CD4-positive, CD25-positive, alpha-beta regulatory T cell (primary cell): ENCODE data around the gene WDR26. TPM values are rescaled to one million over a fixed set of nuclear protein-coding genes. Genes with fewer than 3 reads are reported as not detected.

ENCODE experiments used
- ATAC-seq, 2 donors: fragments of 150-1000 bp; cut with Tn5 transposase; one replicate each; pipeline ENCODE4 v1.10.0; 2021; ENCODE audit warnings: low read depth in 2 of 2, moderate number of reproducible peaks in 2 of 2, moderate library complexity in 1 of 2
- DNase-seq, 3 donors: peaks; one replicate each; pipeline versions ENCODE4 v3.0.0 to v3.0.0-alpha.2; 2012 to 2022; ENCODE audit warnings: mixed read lengths in 1 of 3
- H3K27ac ChIP-seq: one replicate; pipeline ENCODE4 v1.7.0; 2013; ENCODE audit warnings: mild to moderate bottlenecking, low read length; ENCODE audit not compliant: insufficient read depth, poor library complexity, severe bottlenecking
- H3K27me3 ChIP-seq: one replicate; pipeline ENCODE4 v1.7.0; 2013; ENCODE audit warnings: low read length; ENCODE audit not compliant: control insufficient read depth, insufficient read depth
- H3K36me3 ChIP-seq: one replicate; pipeline ENCODE4 v1.7.0; 2013; ENCODE audit warnings: mild to moderate bottlenecking, low read length, moderate library complexity; ENCODE audit not compliant: control insufficient read depth, insufficient read depth
- H3K4me1 ChIP-seq: 2 replicates; pipeline ENCODE4 v1.7.0; 2013; ENCODE audit warnings: mild to moderate bottlenecking, low read length; ENCODE audit not compliant: insufficient read depth, control insufficient read depth, poor library complexity, severe bottlenecking
- H3K4me3 ChIP-seq: one replicate; pipeline ENCODE4 v1.7.0; 2013; ENCODE audit warnings: low read depth, mild to moderate bottlenecking, low read length, moderate library complexity
- H3K9me3 ChIP-seq, 2 experiments: 1 replicate in 1 of 2; 2 replicates in 1 of 2; pipeline ENCODE4 v1.7.0; 2013; ENCODE audit warnings: low read length in 2 of 2, mild to moderate bottlenecking in 1 of 2, moderate library complexity in 1 of 2; ENCODE audit not compliant: control insufficient read depth in 2 of 2
- H3K27ac Mint-ChIP-seq, 3 donors: one replicate each; pipeline ENCODE4 v1.8.0; 2020 to 2022; ENCODE audit warnings: mild to moderate bottlenecking in 3 of 3, mixed read lengths in 3 of 3, moderate library complexity in 2 of 3
- H3K27me3 Mint-ChIP-seq: one replicate; pipeline ENCODE4 v1.8.0; 2022; ENCODE audit warnings: mild to moderate bottlenecking, mixed read lengths
- H3K36me3 Mint-ChIP-seq: one replicate; pipeline ENCODE4 v1.8.0; 2020; ENCODE audit warnings: mixed read lengths
- H3K4me1 Mint-ChIP-seq, 4 donors: one replicate each; pipeline ENCODE4 v1.8.0; 2020 to 2022; ENCODE audit warnings: mixed read lengths in 4 of 4, mild to moderate bottlenecking in 1 of 4
- H3K4me3 Mint-ChIP-seq, 4 donors: one replicate each; pipeline ENCODE4 v1.8.0; 2020 to 2022; ENCODE audit warnings: mild to moderate bottlenecking in 4 of 4, mixed read lengths in 4 of 4, moderate library complexity in 3 of 4
- H3K9me3 Mint-ChIP-seq, 7 donors: one replicate each; pipeline ENCODE4 v1.8.0; 2020 to 2022; ENCODE audit warnings: mixed read lengths in 7 of 7, mild to moderate bottlenecking in 3 of 7, moderate library complexity in 2 of 7
- polyA plus RNA-seq, 4 donors: library from polyadenylated mRNA; unstranded; fragments of 300-500 nt; fragmentation: Illumina TruSeq; gene quantifications; one replicate each; pipeline ENCODE4 v1.2.3, GENCODE V29; 2021
- total RNA-seq: library from RNA; stranded (reverse); gene quantifications from one replicate; pipeline ENCODE4 v1.2.3, GENCODE V29; 2022

Gene WDR26
- total and polyA plus RNA-seq, 5 donors from 2014 or later = 2.6 to 209 (median 3.7) TPM

GRCh38 chr1:224378855-224379631 is 55.6 kb downstream of the WDR26 start:
- no peaks in the 10 kb centered on the region for H3K9me3 ChIP-seq
- no peaks in the 10 kb centered on the region for H3K9me3 Mint-ChIP-seq
- no peaks in the 10 kb centered on the region for H3K27me3 ChIP-seq
- H3K4me1 Mint-ChIP-seq = peaks cover 26 to 73% (median 59%) of the 10 kb centered on the region in 4 donors
- peak overlapping the region; percentile 78 for H3K4me3 ChIP-seq
- H3K36me3 ChIP-seq = peaks cover 28% of the 10 kb centered on the region
- DNase-seq (no peak), ATAC-seq (no peak)
- peak overlapping the region in 3 of 4 donors; percentile 65 to 79 (median 78) for H3K4me3 Mint-ChIP-seq
- peak overlapping the region; percentile 47 for H3K27ac ChIP-seq
- peak overlapping the region in 2 of 3 donors; percentile 60 to 83 for H3K27ac Mint-ChIP-seq
- peaks cover 41% of the 10 kb centered on the region for H3K4me1 ChIP-seq
- H3K36me3 Mint-ChIP-seq = peaks cover 38% of the 10 kb centered on the region
- H3K27me3 Mint-ChIP-seq = no peaks in the 10 kb centered on the region

GRCh38 chr1:224377676-224378006 is 57.0 kb downstream of the WDR26 start:
- H3K27me3 Mint-ChIP-seq = no peaks in the 10 kb centered on the region
- no peak overlapping the region for H3K4me3 Mint-ChIP-seq
- H3K36me3 Mint-ChIP-seq = peaks cover 50% of the 10 kb centered on the region
- Histone ChIP-seq H3K9me3 (no peaks in the 10 kb centered on the region), H3K27ac (no peak overlapping the region), H3K4me3 (no peak overlapping the region), H3K4me1 (peaks cover 41% of the 10 kb centered on the region), H3K36me3 (peaks cover 36% of the 10 kb centered on the region), H3K27me3 (no peaks in the 10 kb centered on the region)
- peaks cover 29 to 70% (median 53%) of the 10 kb centered on the region in 4 donors for H3K4me1 Mint-ChIP-seq
- H3K27ac Mint-ChIP-seq = peak overlapping the region in 2 of 3 donors; percentile 55 to 80
- DNase-seq (peak in 1 of 3 donors; percentile 24), ATAC-seq (no peak)
- no peaks in the 10 kb centered on the region for H3K9me3 Mint-ChIP-seq

GRCh38 chr1:224375059-224375458 is 59.5 kb downstream of the WDR26 start:
- H3K9me3 ChIP-seq = no peaks in the 10 kb centered on the region
- H3K36me3 Mint-ChIP-seq = peaks cover 64% of the 10 kb centered on the region
- H3K4me1 Mint-ChIP-seq = peaks cover 30 to 46% (median 35%) of the 10 kb centered on the region in 4 donors
- no peak overlapping the region for H3K27ac ChIP-seq
- ATAC-seq (no peak), DNase-seq (no peak)
- H3K27ac Mint-ChIP-seq = peak overlapping the region in 1 of 3 donors; percentile 69
- no peak overlapping the region for H3K4me3 ChIP-seq
- no peaks in the 10 kb centered on the region for H3K9me3 Mint-ChIP-seq
- no peaks in the 10 kb centered on the region for H3K27me3 Mint-ChIP-seq
- H3K27me3 ChIP-seq = no peaks in the 10 kb centered on the region
- peak overlapping the region in 1 of 4 donors; percentile 35 for H3K4me3 Mint-ChIP-seq
- H3K4me1 ChIP-seq = peaks cover 29% of the 10 kb centered on the region
- H3K36me3 ChIP-seq = peaks cover 58% of the 10 kb centered on the region

- H3K27ac ChIP-seq = no peak overlapping the region
- Mint-ChIP-seq H3K4me1 (peaks cover 17 to 40% (median 22%) of the 10 kb centered on the region in 4 donors), H3K36me3 (peaks cover 60% of the 10 kb centered on the region), H3K4me3 (no peak overlapping the region), H3K27ac (peak overlapping the region in 1 of 3 donors; percentile 25), H3K27me3 (no peaks in the 10 kb centered on the region), H3K9me3 (no peaks in the 10 kb centered on the region)
- ATAC-seq = no peak
- H3K36me3 ChIP-seq = peaks cover 77% of the 10 kb centered on the region
- H3K27me3 ChIP-seq = no peaks in the 10 kb centered on the region
- H3K9me3 ChIP-seq = no peaks in the 10 kb centered on the region
- DNase-seq = no peak
- no peak overlapping the region for H3K4me3 ChIP-seq
- H3K4me1 ChIP-seq = peaks cover 16% of the 10 kb centered on the region
Measured at GRCh38 chr1:224373008-224373590, 61.5 kb downstream of the WDR26 start.

- Histone ChIP-seq H3K4me1 (no peaks in the 10 kb centered on the region), H3K27ac (no peak overlapping the region), H3K27me3 (no peaks in the 10 kb centered on the region), H3K9me3 (no peaks in the 10 kb centered on the region), H3K4me3 (no peak overlapping the region), H3K36me3 (peaks cover 80% of the 10 kb centered on the region)
- H3K4me3 Mint-ChIP-seq = no peak overlapping the region
- ATAC-seq (no peak), DNase-seq (no peak)
- H3K4me1 Mint-ChIP-seq = peaks cover 9 to 34% (median 20%) of the 10 kb centered on the region in 4 donors
- no peaks in the 10 kb centered on the region for H3K27me3 Mint-ChIP-seq
- no peak overlapping the region for H3K27ac Mint-ChIP-seq
- H3K9me3 Mint-ChIP-seq = no peaks in the 10 kb centered on the region
- peaks cover 46% of the 10 kb centered on the region for H3K36me3 Mint-ChIP-seq
Measured at GRCh38 chr1:224368409-224368808, 66.2 kb downstream of the WDR26 start.

- H3K9me3 ChIP-seq = no peaks in the 10 kb centered on the region
- no peak for DNase-seq
- H3K36me3 ChIP-seq = peaks cover 8% of the 10 kb centered on the region
- Mint-ChIP-seq H3K36me3 (peaks cover 17% of the 10 kb centered on the region), H3K4me1 (peaks cover 30 to 65% (median 46%) of the 10 kb centered on the region in 4 donors), H3K9me3 (peaks cover 0 to 1% (median 0%) of the 10 kb centered on the region in 7 donors), H3K4me3 (peak overlapping the region; percentile 4 to 91 (median 44)), H3K27ac (no peak overlapping the region), H3K27me3 (no peaks in the 10 kb centered on the region)
- no peak overlapping the region for H3K27ac ChIP-seq
- no peaks in the 10 kb centered on the region for H3K27me3 ChIP-seq
- H3K4me1 ChIP-seq = peaks cover 37% of the 10 kb centered on the region
- H3K4me3 ChIP-seq = no peak overlapping the region
- no peak for ATAC-seq
Measured at GRCh38 chr1:224359207-224359606, 75.4 kb downstream of the WDR26 start.

- no peaks in the 10 kb centered on the region for H3K9me3 ChIP-seq
- no peaks in the 10 kb centered on the region for H3K27me3 ChIP-seq
- DNase-seq = no peak
- Mint-ChIP-seq H3K4me1 (peaks cover 30 to 56% (median 41%) of the 10 kb centered on the region in 4 donors), H3K27ac (peak overlapping the region in 1 of 3 donors; percentile 90), H3K27me3 (no peaks in the 10 kb centered on the region), H3K36me3 (peaks cover 11% of the 10 kb centered on the region), H3K4me3 (peak overlapping the region; percentile 90 to 93 (median 92)), H3K9me3 (peaks cover 0 to 1% (median 0%) of the 10 kb centered on the region in 7 donors)
- peaks cover 37% of the 10 kb centered on the region for H3K4me1 ChIP-seq
- no peak for ATAC-seq
- peak overlapping the region; percentile 73 for H3K4me3 ChIP-seq
- no peak overlapping the region for H3K27ac ChIP-seq
- peaks cover 4% of the 10 kb centered on the region for H3K36me3 ChIP-seq
Measured at GRCh38 chr1:224358237-224358636, 76.4 kb downstream of the WDR26 start.
